Measurements from ENCODE around the gene ZNF552. TPM values are rescaled to one million over a fixed set of nuclear protein-coding genes. Genes with fewer than 3 reads are reported as not detected.
"Not testable (repeated sequence)": the region's sequence is repeated elsewhere in the genome, so short reads cannot be mapped to it uniquely, and the experiment has no call there.

The ZNF552 gene
- total and polyA plus RNA-seq, 2 donors = 6.5 to 24.5 TPM

GRCh38 chr19:57812975-57813820, 1.5 kb downstream of the ZNF552 start:
- 90% methylated on average over 13 of the region's 13 CpGs for WGBS
- H3K4me3 ChIP-seq (ENCODE audit: low read depth, low read length); DNase-seq (ENCODE audit: extremely low spot score); H3K36me3 ChIP-seq (ENCODE audit: insufficient read depth); H3K4me1 ChIP-seq (ENCODE audit: insufficient read depth): not testable (repeated sequence)
- H3K27ac ChIP-seq (ENCODE audit: low read depth) = peak overlapping the region; percentile 3

- H3K36me3 ChIP-seq (ENCODE audit: insufficient read depth) = peaks cover 2% of the 10 kb centered on the region
- no peaks in the 10 kb centered on the region for H3K4me1 ChIP-seq (ENCODE audit: insufficient read depth)
- no peak for DNase-seq (ENCODE audit: extremely low spot score)
- 82% methylated on average over 3 of the region's 3 CpGs for WGBS
- H3K4me3 ChIP-seq (ENCODE audit: low read depth, low read length) = no peak overlapping the region
- peak overlapping the region; percentile 3 for H3K27ac ChIP-seq (ENCODE audit: low read depth)
Measured at GRCh38 chr19:57812226-57812625, 2.5 kb downstream of the ZNF552 start.

- 62% methylated on average over 17 of the region's 17 CpGs for WGBS
- H3K27ac ChIP-seq (ENCODE audit: low read depth); DNase-seq (ENCODE audit: extremely low spot score); H3K36me3 ChIP-seq (ENCODE audit: insufficient read depth); H3K4me1 ChIP-seq (ENCODE audit: insufficient read depth); H3K4me3 ChIP-seq (ENCODE audit: low read depth, low read length): not testable (repeated sequence)
Measured at GRCh38 chr19:57810410-57811295, 4.1 kb downstream of the ZNF552 start.

GRCh38 chr19:57807541-57807940, 7.2 kb downstream of the ZNF552 start:
- no peak for DNase-seq (ENCODE audit: extremely low spot score)
- Histone ChIP-seq H3K27ac (ENCODE audit: low read depth) (no peak overlapping the region), H3K4me3 (ENCODE audit: low read depth, low read length) (no peak overlapping the region), H3K4me1 (ENCODE audit: insufficient read depth) (no peaks in the 10 kb centered on the region), H3K36me3 (ENCODE audit: insufficient read depth) (peaks cover 4% of the 10 kb centered on the region)
- WGBS = 94% methylated on average over 2 of the region's 2 CpGs

- DNase-seq (ENCODE audit: extremely low spot score) = no peak
- 3% methylated on average over 19 of the region's 19 CpGs for WGBS
- peak overlapping the region; percentile 93 for H3K27ac ChIP-seq (ENCODE audit: low read depth)
- H3K36me3 ChIP-seq (ENCODE audit: insufficient read depth) = peaks cover 4% of the 10 kb centered on the region
- no peaks in the 10 kb centered on the region for H3K4me1 ChIP-seq (ENCODE audit: insufficient read depth)
- peak overlapping the region; percentile 48 for H3K4me3 ChIP-seq (ENCODE audit: low read depth, low read length)
Measured at GRCh38 chr19:57803594-57804325, 11.0 kb downstream of the ZNF552 start.

- Histone ChIP-seq H3K4me1 (ENCODE audit: insufficient read depth) (no peaks in the 10 kb centered on the region), H3K4me3 (ENCODE audit: low read depth, low read length) (peak overlapping the region; percentile 48)
Measured at GRCh38 chr19:57803265-57803593, 11.5 kb downstream of the ZNF552 start.

GRCh38 chr19:57802269-57802668, 12.4 kb downstream of the ZNF552 start:
- 88% methylated on average over 4 of the region's 4 CpGs for WGBS
- no peak for DNase-seq (ENCODE audit: extremely low spot score)
- Histone ChIP-seq H3K27ac (ENCODE audit: low read depth) (peak overlapping the region; percentile 78), H3K4me3 (ENCODE audit: low read depth, low read length) (no peak overlapping the region), H3K36me3 (ENCODE audit: insufficient read depth) (peaks cover 2% of the 10 kb centered on the region), H3K4me1 (ENCODE audit: insufficient read depth) (no peaks in the 10 kb centered on the region)

More at GRCh38 chr19:57803265-57803593, 11.5 kb downstream of the ZNF552 start:
- peak overlapping the region; percentile 93 for H3K27ac ChIP-seq (ENCODE audit: low read depth)
- H3K36me3 ChIP-seq (ENCODE audit: insufficient read depth) = peaks cover 4% of the 10 kb centered on the region
- no peak for DNase-seq (ENCODE audit: extremely low spot score)
- WGBS = 12% methylated on average over 6 of the region's 6 CpGs

- Histone ChIP-seq H3K27ac (ENCODE audit: low read depth) (peak overlapping the region; percentile 38), H3K36me3 (ENCODE audit: insufficient read depth) (no peaks in the 10 kb centered on the region), H3K4me1 (ENCODE audit: insufficient read depth) (no peaks in the 10 kb centered on the region), H3K4me3 (ENCODE audit: low read depth, low read length) (no peak overlapping the region)
- no peak for DNase-seq (ENCODE audit: extremely low spot score)
- WGBS = 57% methylated on average over 5 of the region's 5 CpGs
Measured at GRCh38 chr19:57800696-57801095, 14.0 kb downstream of the ZNF552 start.

GRCh38 chr19:57796580-57796979, 18.1 kb downstream of the ZNF552 start:
- not testable (repeated sequence) for H3K4me1 ChIP-seq (ENCODE audit: insufficient read depth); H3K36me3 ChIP-seq (ENCODE audit: insufficient read depth); DNase-seq (ENCODE audit: extremely low spot score); H3K27ac ChIP-seq (ENCODE audit: low read depth); H3K4me3 ChIP-seq (ENCODE audit: low read depth, low read length)
- WGBS = 98% methylated on average over 1 of the region's 1 CpG

- 96% methylated on average over 4 of the region's 4 CpGs for WGBS
- Histone ChIP-seq H3K36me3 (ENCODE audit: insufficient read depth) (peaks cover 2% of the 10 kb centered on the region), H3K27ac (ENCODE audit: low read depth) (no peak overlapping the region), H3K4me3 (ENCODE audit: low read depth, low read length) (no peak overlapping the region), H3K4me1 (ENCODE audit: insufficient read depth) (no peaks in the 10 kb centered on the region)
- no peak for DNase-seq (ENCODE audit: extremely low spot score)
Measured at GRCh38 chr19:57789288-57789687, 25.4 kb downstream of the ZNF552 start.

GRCh38 chr19:57788114-57788692, 26.5 kb downstream of the ZNF552 start:
- Histone ChIP-seq H3K36me3 (ENCODE audit: insufficient read depth) (peaks cover 2% of the 10 kb centered on the region), H3K27ac (ENCODE audit: low read depth) (no peak overlapping the region), H3K4me1 (ENCODE audit: insufficient read depth) (no peaks in the 10 kb centered on the region), H3K4me3 (ENCODE audit: low read depth, low read length) (no peak overlapping the region)
- DNase-seq (ENCODE audit: extremely low spot score) = no peak

GRCh38 chr19:57786906-57787305, 27.8 kb downstream of the ZNF552 start:
- no peak overlapping the region for H3K4me3 ChIP-seq (ENCODE audit: low read depth, low read length)
- no peak for DNase-seq (ENCODE audit: extremely low spot score)
- 98% methylated on average over 5 of the region's 5 CpGs for WGBS
- H3K4me1 ChIP-seq (ENCODE audit: insufficient read depth) = no peaks in the 10 kb centered on the region
- H3K36me3 ChIP-seq (ENCODE audit: insufficient read depth) = peaks cover 2% of the 10 kb centered on the region
- H3K27ac ChIP-seq (ENCODE audit: low read depth) = no peak overlapping the region

GRCh38 chr19:57786286-57786685, 28.4 kb downstream of the ZNF552 start:
- Histone ChIP-seq H3K36me3 (ENCODE audit: insufficient read depth) (peaks cover 2% of the 10 kb centered on the region), H3K4me1 (ENCODE audit: insufficient read depth) (no peaks in the 10 kb centered on the region), H3K27ac (ENCODE audit: low read depth) (no peak overlapping the region), H3K4me3 (ENCODE audit: low read depth, low read length) (no peak overlapping the region)
- no peak for DNase-seq (ENCODE audit: extremely low spot score)
- WGBS = 93% methylated on average over 38 of the region's 38 CpGs

Data from urinary bladder (tissue), 4 donors.